Retinal pigment epithelial cell (primary cell): Measurements from ENCODE around the gene RABL6.

Source experiments
- DNase-seq: peaks from one replicate; pipeline ENCODE4 v3.0.0-alpha.2; 2010; ENCODE audit warnings: low read depth
- H3K4me3 ChIP-seq: 2 replicates; pipeline ENCODE4 v1.5.1; 2011; ENCODE audit warnings: mild to moderate bottlenecking, low read length, control low read depth, moderate library complexity
- CTCF ChIP-seq: conservative IDR thresholded peaks from 2 replicates; pipeline ENCODE4 v1.5.1; 2011; ENCODE audit warnings: low read depth, low read length, control low read depth, inconsistent platforms

Gene RABL6

DNA sequence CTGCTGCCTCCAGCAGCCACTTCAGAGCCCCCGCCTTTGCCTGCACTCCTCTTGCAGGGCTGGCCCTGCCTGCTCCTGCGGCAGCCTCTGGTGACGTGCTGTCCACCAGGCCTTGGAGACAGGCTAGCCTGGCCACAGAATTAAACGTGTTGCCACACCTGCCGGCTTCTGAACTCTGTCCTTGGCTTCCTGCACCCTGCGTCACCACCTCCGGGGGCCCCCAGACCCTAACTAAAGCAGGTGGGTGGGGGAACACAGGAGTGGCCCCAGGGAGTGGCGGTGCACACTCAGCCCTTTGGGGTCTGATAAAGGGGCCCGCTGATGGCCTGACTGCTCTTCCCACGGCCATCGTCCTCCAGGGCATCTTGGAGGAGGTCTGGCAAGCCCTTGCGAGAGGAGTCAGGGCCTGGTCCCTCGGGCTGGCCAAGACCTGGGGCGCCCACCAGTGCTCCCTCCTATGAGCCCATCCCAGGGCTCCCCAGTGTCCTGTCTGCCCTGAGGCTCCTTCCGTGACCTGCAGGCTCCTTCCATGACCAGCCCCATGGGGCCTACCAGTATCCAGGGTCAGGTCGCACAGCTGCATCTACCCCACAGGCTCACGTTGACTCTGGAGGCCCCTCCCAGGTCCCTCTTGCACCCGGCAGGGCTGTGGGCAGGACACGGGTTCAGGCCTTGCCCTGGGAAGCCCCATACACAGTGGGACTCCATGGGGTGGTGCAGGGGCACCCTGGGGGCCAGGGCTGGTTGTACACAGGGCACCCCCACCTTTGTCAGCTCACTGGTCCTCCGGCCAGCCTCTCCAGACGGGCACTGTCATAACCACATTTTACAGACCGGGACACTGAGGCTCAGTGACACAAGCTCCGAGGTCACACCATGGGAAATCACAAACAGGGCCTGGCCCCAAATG, 43.4 kb downstream of the RABL6 start:
- H3K4me3 ChIP-seq = no peak overlapping the region
- no peak for TF ChIP-seq CTCF
- DNase-seq = no peak

- no peak within 1 kb of the TSS for H3K4me3 ChIP-seq
- no peak for TF ChIP-seq CTCF
- no peak for DNase-seq
Observed at GRCh38 chr9:136851941-136852663, 44.4 kb downstream of the RABL6 start, which contains the start of gene MAMDC4. Gene MAMDC4, plus strand, starts transcription at chr9:136852346. Its CDS starts 71 bp downstream, at chr9:136852417.

DNA sequence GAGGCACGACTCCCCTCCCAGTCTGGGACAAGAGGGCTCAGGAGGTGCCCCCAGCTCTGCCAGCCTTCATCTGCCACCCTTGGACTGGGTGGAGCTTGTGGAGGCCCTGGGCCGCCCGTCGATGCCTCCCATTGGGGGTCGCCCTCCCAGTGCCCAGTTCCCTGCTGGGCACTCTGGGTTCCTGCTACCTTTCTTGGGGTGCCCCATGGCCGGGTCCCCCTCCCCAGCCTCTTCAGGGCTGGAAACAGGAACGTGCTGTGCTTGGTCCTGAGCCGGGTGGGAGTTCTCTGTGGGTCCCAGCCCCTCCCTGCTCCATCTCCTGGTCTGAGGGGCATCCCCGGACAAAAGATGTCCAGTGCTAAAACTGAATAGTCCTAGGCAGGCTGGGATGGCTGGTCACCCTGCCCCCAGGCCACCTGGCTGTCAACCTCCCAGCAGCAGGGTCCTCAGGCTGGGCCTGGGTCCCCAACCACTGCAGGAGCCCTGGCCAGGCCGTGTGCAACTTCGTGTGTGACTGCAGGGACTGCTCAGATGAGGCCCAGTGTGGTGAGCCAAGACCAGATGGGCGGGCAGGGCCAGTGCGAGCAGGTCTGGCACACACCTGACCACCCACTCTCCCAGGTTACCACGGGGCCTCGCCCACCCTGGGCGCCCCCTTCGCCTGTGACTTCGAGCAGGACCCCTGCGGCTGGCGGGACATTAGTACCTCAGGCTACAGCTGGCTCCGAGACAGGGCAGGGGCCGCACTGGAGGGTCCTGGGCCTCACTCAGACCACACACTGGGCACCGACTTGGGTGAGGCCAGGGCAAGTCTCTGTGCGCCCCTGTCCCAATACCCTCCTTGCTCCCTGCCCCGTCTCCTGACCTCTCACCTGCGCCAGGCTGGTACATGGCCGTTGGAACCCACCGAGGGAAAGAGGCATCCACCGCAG, 45.2 kb downstream of the RABL6 start:
- DNase-seq = no peak
- TF ChIP-seq CTCF = no peak
- no peak overlapping the region for H3K4me3 ChIP-seq

DNA sequence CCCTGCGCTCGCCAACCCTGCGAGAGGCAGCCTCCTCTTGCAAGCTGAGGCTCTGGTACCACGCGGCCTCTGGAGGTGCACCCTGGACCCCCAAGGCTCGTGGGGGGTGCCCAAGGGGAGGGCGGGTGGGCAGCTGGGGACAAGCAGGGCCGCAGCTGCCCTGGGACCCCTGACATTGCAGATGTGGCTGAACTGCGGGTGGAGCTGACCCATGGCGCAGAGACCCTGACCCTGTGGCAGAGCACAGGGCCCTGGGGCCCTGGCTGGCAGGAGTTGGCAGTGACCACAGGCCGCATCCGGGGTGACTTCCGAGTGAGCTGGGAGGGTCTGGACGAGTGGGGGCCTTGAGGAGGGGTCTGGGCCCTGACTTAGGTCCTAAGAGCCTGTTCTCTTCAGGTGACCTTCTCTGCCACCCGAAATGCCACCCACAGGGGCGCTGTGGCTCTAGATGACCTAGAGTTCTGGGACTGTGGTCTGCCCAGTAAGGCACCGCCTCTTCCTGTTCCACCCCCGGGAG, 45.9 kb downstream of the RABL6 start:
- DNase-seq = no peak
- H3K4me3 ChIP-seq = no peak overlapping the region
- no peak for TF ChIP-seq CTCF

- DNase-seq = no peak
- no peak overlapping the region for H3K4me3 ChIP-seq
- TF ChIP-seq CTCF = no peak
Observed at GRCh38 chr9:136854113-136854841, 46.5 kb downstream of the RABL6 start.
